Pancreas (tissue), 10 donors: ENCODE results near the gene WNK2. TPM values are rescaled to one million over a fixed set of nuclear protein-coding genes. Genes with fewer than 3 reads are reported as not detected.

Experiments
- ATAC-seq, 4 donors: fragments of 200-7000 bp; cut with Tn5 transposase; one replicate each; pipeline versions ENCODE4 v1.8.0 to v1.9.1; 2020; ENCODE audit warnings: mild to moderate bottlenecking in 4 of 4, moderate library complexity in 4 of 4
- DNase-seq, 6 donors: peaks; one replicate each; pipeline ENCODE4 v3.0.0-alpha.2; 2020
- FAIRE-seq: peaks from 2 replicates; lab custom pipeline; 2012; peaks lifted over from hg19 to GRCh38; lab: Jason Lieb, UNC
- H3K27ac ChIP-seq, 4 donors: fragments of 200-600 bp; sonication (generic); 1 replicate in 3 of 4; 2 replicates in 1 of 4; pipeline versions ENCODE4 v1.5.0 to v1.8.0; 2020
- H3K27me3 ChIP-seq, 4 donors: fragments of 200-600 bp; one replicate each; pipeline ENCODE4 v1.8.0; 2021
- H3K36me3 ChIP-seq, 3 donors: fragments of 200-600 bp; sonication (generic) in 1 of 3; one replicate each; pipeline versions ENCODE4 v1.5.0 to v1.8.0; 2020 to 2021
- H3K4me1 ChIP-seq, 3 donors: fragments of 200-600 bp; one replicate each; pipeline ENCODE4 v1.8.0; 2021
- H3K4me3 ChIP-seq, 4 donors: fragments of 200-600 bp; sonication (generic) in 2 of 4; one replicate each; pipeline versions ENCODE4 v1.5.0 to v1.8.0; 2020 to 2021
- H3K9me3 ChIP-seq, 4 donors: fragments of 200-600 bp; one replicate each; pipeline ENCODE4 v1.8.0; 2021
- CTCF ChIP-seq, 4 donors: fragments of 200-600 bp; sonication (generic) in 3 of 4; IDR thresholded peaks; one replicate each; pipeline versions ENCODE4 v1.5.0 to v1.8.0; 2021; ENCODE audit warnings: antibody characterized with exemption in 4 of 4
- WGBS, 2 donors: extraction: QIAGEN DNeasy Blood & Tissue Kit; methylation state at CpG; one replicate each; pipeline ENCODE4 v1.1.7; 2013; 5-methylcytosine and 5-hydroxymethylcytosine counted together
- intact Hi-C, 3 donors: fragments of 100-400 bp; cut with DNase I; formaldehyde crosslinking; loops; one replicate each; pipeline versions ENCODE4 v1.11.1 to v1.14.2; 2022
- polyA plus RNA-seq, 2 donors: library from polyadenylated mRNA; stranded (reverse); fragments of 200-250 nt; gene quantifications; one replicate each; pipeline ENCODE4 v1.2.3, GENCODE V29; 2013
- total RNA-seq, 6 donors: library from RNA; stranded (reverse); fragmentation: NEBNext Ultra II Directional in 4 of 6; extraction: Animal tissue kit (Norgen Biotek cat#: 25700) in 4 of 6; gene quantifications; one replicate each; pipeline versions ENCODE4 v1.2.1 to v1.2.4, GENCODE V29; 2021 to 2023
- donor health status: healthy with polysubstance abuse.
- donor health status: DM: no; HTN: no; CAD: no; lungs with moderate emphysema.
- donor health status: DM: no; HTN: no; CAD: no.
- donor health status: control.
- donor health status: control.
- donor health status: Bipolar disorder and iron deficiency.
- donor health status: DM: yes; HTN: yes; CAD: no.
- donor health status: DM: no; HTN: no; CAD: no.
- donor health status: DM: no; HTN: no; CAD: no.
- donor health status: DM: yes; HTN: yes; CAD: no.

Gene WNK2
- total and polyA plus RNA-seq, 8 donors = 53.5 to 121 (median 89.4) TPM

- Histone ChIP-seq H3K27ac (no peak overlapping the region), H3K4me3 (no peak overlapping the region), H3K27me3 (no peaks in the 10 kb centered on the region), H3K36me3 (no peaks in the 10 kb centered on the region), H3K4me1 (peaks cover 0 to 9% (median 6%) of the 10 kb centered on the region in 3 donors), H3K9me3 (no peaks in the 10 kb centered on the region)
- intact Hi-C loops = no loop called here
- WGBS, 2 donors = 75 to 76% methylated on average over 26 of the region's 26 CpGs
- ATAC-seq (peak in 1 of 4 donors; percentile 3), DNase-seq (peak in 3 of 6 donors; percentile 15 to 68 (median 56)), FAIRE-seq (no peak)
- TF ChIP-seq CTCF (IDR thresholded peaks at IDR 0.05) = no peak
These were observed 114.8 kb downstream of the WNK2 start for GRCh38 chr9:93298498-93299417.

- Histone ChIP-seq H3K27ac (no peak overlapping the region), H3K4me1 (peaks cover 0 to 7% (median 6%) of the 10 kb centered on the region in 3 donors), H3K27me3 (no peaks in the 10 kb centered on the region), H3K36me3 (no peaks in the 10 kb centered on the region), H3K9me3 (no peaks in the 10 kb centered on the region), H3K4me3 (no peak overlapping the region)
- WGBS, 2 donors = 52% methylated on average over 22 to 26 of the region's 26 CpGs
- intact Hi-C loops = loop anchor here in 2 of 3 donors (5.0 to 10.0 kb wide), 2 partner anchors 115 to 137 kb away; partner anchors contain the start of gene WNK2 (in 1 of the 2)
- FAIRE-seq = no peak
- DNase-seq = peak in 5 of 6 donors; percentile 18 to 60 (median 45)
- ATAC-seq = peak in 3 of 4 donors; percentile 37 to 63 (median 51)
- no peak for TF ChIP-seq CTCF (IDR thresholded peaks at IDR 0.05)
These were observed 115.7 kb downstream of the WNK2 start for GRCh38 chr9:93299418-93300174.

- ATAC-seq (no peak), DNase-seq (peak in 2 of 6 donors; percentile 4 to 44), FAIRE-seq (no peak)
- peaks cover 0 to 2% (median 2%) of the 10 kb centered on the region in 3 donors for H3K4me1 ChIP-seq
- TF ChIP-seq CTCF (IDR thresholded peaks at IDR 0.05) = no peak
- H3K9me3 ChIP-seq = no peaks in the 10 kb centered on the region
- intact Hi-C loops = loop anchor here in 2 of 3 donors (5.0 to 10.0 kb wide), 2 partner anchors 115 to 138 kb away; partner anchors contain the start of gene WNK2 (in 1 of the 2)
- H3K4me3 ChIP-seq = no peak overlapping the region
- no peaks in the 10 kb centered on the region for H3K27me3 ChIP-seq
- H3K36me3 ChIP-seq = no peaks in the 10 kb centered on the region
- H3K27ac ChIP-seq = no peak overlapping the region
- 95 to 96% methylated on average over 14 of the region's 14 CpGs for WGBS, 2 donors
These were observed 116.2 kb downstream of the WNK2 start for GRCh38 chr9:93300175-93300572.

DNA sequence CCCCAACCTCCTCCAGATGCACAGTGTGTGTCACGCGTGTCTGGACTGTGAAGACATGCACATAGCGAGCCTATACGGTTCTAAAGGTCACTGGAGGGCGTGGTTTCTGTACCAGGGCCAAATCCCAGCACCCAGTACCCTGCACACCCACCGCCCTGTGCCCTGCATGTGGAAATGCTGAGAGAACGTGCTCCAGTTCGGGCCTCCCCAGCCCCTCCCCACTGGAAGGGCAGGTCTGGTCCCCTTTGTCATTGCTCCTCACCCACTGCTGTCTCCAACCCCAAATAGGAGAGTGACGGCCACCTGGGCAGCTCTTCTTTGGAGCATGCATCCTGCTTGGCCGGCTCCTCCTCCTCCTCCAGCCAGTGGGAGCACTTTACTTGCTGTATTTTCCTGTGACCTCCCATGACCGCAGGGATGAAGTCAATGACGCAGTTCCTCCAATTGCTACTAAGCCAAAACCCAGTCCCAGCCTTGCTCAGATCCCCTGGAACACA is 116.7 kb downstream of the WNK2 start:
- no peaks in the 10 kb centered on the region for H3K36me3 ChIP-seq
- ATAC-seq = no peak
- H3K27ac ChIP-seq = no peak overlapping the region
- peaks cover 0 to 2% (median 0%) of the 10 kb centered on the region in 3 donors for H3K4me1 ChIP-seq
- H3K9me3 ChIP-seq = no peaks in the 10 kb centered on the region
- peak in 2 of 6 donors; percentile 11 to 45 for DNase-seq
- intact Hi-C loops = loop anchor here in 2 of 3 donors (5.0 to 10.0 kb wide), 2 partner anchors 116 to 138 kb away; partner anchors contain the start of gene WNK2 (in 1 of the 2)
- no peak for TF ChIP-seq CTCF (IDR thresholded peaks at IDR 0.05)
- no peaks in the 10 kb centered on the region for H3K27me3 ChIP-seq
- FAIRE-seq = no peak
- 85 to 89% methylated on average over 12 of the region's 12 CpGs for WGBS, 2 donors
- H3K4me3 ChIP-seq = no peak overlapping the region
